Activated CD4-positive, alpha-beta T cell treated with anti-CD3 and anti-CD28 coated beads, Interleukin-2, Interleukin-4, amounts not matched to agents 100 ng/mL and 50 ng/mL, durations not matched to agents 16 hours and 8 hours (primary cell): ENCODE results near the gene UBXN1.
A peak's percentile ranks its signal among the peaks of the same experiment; 100 is the strongest.

Experiments used
- DNase-seq: peaks from one replicate; pipeline ENCODE4 v3.0.0-alpha.2; 2020; ENCODE audit warnings: low spot score

UBXN1 gene, protein sequence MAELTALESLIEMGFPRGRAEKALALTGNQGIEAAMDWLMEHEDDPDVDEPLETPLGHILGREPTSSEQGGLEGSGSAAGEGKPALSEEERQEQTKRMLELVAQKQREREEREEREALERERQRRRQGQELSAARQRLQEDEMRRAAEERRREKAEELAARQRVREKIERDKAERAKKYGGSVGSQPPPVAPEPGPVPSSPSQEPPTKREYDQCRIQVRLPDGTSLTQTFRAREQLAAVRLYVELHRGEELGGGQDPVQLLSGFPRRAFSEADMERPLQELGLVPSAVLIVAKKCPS

GRCh38 chr11:62678770-62679696 lies at the start of gene UBXN1:
Gene UBXN1 (minus strand): TSS chr11:62679073. CDS start chr11:62678923, 150 bp downstream.
- peak; percentile 86 for DNase-seq

DNA sequence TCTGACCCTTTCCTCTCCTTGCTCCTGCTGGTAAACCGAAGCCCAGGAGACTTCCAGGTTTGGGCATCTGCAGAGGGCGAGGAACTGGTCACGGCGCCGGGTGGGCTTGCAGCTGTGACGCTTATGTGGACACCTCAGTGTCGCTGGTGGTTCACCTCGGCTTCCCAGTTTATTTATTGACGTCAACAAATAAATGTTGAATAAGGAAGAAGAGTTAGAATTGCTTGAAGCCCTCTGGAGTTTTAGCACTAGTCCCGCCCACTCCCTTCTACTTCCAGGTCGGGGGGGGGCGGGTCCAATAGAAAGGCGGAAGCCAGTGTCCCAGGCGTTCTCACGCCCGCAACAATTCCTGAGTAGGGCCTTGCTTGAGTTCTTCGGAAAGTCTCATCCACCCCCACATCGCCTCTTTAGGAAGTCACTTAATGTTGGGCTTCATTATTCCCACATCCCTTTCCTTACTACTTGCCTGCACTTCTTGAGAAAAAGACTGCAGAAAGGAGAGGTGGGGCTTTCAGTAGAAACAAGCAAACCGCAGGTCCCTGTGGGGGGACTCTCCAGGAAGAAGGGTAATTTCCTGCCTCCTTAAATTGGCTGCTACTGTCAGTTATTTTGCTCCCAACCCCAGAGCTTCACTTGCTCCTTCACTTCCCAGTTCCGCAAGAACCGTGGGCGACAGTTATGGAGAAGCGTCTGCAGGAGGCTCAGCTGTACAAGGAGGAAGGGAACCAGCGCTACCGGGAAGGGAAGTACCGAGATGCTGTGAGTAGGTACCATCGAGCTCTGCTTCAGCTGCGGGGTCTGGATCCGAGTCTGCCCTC lies 49.5 kb upstream of the UBXN1 start, which contains the start of gene TTC9C:
Gene TTC9C, plus strand, starts transcription at position 316 of the 818 bp plus-strand sequence. Its CDS starts 363 bp downstream, at position 679.
- peak; percentile 82 for DNase-seq

DNA sequence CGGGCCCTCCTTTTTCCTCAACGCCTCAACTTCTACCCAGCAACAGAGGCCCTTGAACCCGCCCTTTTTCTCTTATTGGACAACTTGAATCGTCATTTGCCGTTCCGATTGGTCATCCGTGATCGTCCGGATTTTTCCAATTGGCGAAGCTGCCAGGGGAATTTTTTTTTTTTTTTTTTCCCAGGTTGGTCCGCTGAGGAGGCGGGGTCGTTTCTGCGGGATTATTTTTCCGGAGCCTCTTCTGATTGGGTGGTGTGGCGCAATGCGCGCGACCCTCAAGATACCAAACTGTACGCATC lies 48.9 kb upstream of the UBXN1 start:
- peak; percentile 96 for DNase-seq

DNA sequence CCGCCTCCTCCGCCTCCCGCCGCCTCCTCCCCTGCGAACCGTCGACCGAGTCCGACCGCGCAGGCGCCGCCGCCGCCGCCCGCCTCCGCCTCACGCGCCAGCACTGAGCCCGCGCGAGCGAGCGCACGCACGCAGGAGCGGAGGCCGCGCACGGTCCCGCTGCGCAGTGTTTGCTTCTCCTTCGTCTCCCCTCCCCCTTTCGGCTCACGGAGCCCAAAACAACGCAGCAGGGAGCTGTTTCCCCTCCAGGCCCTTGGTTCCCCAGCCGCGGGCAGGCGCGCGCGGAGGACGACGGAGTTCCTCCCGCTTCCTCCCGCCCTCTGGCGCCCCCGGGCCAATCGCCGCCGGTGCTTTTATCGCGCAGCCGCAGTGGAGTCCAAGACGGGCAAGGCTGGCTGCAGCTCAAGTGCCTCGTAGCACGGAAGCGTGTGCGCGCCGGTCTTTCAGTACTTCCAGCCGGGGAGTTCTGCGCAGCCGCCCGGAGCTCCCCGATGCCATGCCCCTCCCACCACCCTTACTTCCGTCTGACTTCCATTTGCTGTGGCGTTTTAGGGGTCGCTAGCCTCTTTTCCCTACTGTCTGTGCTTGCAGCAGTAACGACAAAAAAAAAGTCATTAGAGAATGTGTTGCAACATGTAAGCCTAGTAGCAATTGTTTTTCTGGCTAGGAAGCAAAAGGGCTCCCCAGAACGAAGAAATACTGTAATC lies 48.4 kb upstream of the UBXN1 start, which contains the start of gene HNRNPUL2:
Gene HNRNPUL2, minus strand, starts transcription at position 293 of the 707 bp plus-strand sequence. CDS start 301 bp downstream, outside the sequence.
- DNase-seq: peak; percentile 99

DNA sequence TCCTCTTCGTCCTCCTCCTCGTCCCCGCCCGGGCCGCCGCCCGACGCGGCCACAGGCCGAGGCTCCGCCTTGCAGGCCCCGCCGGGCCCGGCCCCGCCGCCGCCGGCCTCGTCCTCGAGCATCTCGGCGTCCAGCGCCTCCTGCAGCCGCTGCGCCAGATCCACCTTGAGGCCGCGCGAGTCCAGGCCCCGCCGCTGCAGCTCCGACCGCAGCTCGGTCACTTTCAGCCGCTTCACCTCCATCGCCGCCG lies 48.0 kb upstream of the UBXN1 start:
- DNase-seq: no peak

DNA sequence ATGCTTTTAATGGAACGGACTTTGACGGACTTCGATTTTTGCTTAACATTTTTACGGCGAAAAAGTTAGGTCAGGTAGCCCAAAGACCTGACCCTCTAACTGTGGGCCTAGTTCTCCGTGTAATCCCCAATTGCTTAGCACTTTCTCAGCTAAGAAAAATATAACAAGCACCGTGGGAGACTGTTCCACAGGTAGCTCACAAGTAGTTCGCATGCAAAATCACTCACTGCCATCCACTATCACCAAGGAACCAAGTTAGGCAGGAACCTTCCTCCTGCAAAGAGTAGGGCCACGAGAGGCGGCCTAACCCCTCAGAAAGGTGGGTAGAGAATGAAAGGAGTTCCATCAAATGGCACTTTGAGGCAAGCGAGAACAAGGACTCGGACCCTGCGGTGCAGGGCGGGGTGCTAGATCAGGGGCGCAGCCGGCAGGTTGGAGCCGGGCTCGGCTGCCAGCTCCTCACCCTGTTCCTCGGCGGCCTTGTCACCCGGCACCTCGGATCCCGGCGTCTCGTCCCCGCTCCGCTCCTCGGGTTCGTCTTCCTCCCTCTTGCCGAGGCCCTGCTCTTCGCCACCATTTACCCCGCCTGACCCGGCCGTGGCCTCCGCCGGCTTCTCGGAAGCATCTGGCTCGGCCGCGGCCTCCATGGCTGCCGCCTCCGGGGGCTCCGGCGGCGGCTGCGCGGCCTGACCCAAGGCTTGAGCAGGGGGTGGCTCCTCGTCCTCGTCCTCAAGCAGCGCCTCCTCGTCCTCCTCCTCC lies 47.5 kb upstream of the UBXN1 start:
- no peak for DNase-seq

GRCh38 chr11:62725646-62726045 lies 46.8 kb upstream of the UBXN1 start:
- DNase-seq: no peak

GRCh38 chr11:62724171-62724570 lies 45.3 kb upstream of the UBXN1 start:
- no peak for DNase-seq

DNA sequence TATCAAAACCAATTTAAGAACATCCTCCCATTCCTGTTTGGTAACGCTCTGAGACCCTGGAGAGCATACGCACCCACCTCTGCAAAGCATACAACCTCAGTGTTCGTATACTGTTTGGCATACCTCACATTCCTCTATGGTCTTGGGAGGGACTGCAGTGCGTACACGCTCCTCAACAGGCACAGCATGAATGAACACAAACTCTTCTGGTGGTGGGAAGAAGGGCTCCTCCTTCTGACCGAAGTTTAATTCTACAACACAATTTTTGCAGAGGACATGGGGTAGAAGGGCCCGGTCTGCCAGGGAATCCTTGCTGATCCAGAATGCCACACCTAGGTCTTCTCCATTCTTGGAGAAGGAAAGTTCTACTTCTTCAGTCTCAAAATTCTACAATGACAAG lies 43.1 kb upstream of the UBXN1 start:
- no peak for DNase-seq

DNA sequence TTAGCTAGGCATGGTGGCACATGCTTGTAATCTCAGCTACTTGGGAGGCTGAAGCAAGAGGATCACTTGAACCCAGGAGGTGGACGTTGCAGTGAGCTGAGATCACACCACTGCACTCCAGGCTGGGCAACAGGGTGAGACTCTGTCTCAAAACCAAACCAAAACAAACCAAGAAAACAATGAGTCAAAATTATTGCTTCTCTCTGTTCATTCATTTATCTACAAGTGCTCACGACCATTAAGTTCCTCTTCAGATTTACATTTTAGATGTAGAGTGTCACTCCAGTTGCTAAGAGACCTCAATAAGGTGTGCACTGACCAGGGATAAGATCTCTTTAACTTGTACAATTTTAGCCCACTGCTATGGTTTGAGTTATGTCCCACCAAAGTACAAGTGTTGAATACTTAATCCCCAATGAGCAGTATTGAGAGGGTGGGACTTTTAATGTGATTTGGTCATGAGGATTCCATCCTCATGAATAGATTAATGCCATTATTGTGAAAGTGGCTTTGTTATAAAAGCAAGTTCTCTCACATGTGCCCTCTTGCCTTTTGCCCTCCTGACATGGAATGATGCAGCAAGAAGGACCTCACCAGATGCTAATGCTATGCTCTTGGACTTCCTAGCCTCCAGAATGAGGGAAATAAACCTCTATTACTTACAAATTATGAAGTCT lies 40.6 kb upstream of the UBXN1 start:
- DNase-seq: peak; percentile 25

GRCh38 chr11:62716816-62717215 lies 37.9 kb upstream of the UBXN1 start:
- DNase-seq: no peak

DNA sequence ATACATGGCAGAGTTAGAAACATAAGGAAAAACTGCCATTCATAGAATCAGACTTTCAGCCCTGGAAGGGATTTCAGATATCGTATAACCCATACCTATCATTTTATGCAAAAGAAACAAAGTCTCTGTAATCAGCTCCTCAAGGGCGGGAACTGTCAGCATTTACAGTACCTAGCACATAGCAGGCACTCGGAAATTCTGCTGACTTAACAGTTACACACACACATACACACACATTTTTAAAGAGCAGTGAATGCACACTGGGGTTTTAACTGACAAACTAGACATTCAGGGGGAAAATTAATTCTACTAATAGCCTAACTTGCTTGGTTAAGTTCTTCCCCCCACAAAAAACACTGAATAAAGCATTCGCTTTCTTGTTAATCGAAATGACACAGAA lies 37.3 kb upstream of the UBXN1 start:
- no peak for DNase-seq

DNA sequence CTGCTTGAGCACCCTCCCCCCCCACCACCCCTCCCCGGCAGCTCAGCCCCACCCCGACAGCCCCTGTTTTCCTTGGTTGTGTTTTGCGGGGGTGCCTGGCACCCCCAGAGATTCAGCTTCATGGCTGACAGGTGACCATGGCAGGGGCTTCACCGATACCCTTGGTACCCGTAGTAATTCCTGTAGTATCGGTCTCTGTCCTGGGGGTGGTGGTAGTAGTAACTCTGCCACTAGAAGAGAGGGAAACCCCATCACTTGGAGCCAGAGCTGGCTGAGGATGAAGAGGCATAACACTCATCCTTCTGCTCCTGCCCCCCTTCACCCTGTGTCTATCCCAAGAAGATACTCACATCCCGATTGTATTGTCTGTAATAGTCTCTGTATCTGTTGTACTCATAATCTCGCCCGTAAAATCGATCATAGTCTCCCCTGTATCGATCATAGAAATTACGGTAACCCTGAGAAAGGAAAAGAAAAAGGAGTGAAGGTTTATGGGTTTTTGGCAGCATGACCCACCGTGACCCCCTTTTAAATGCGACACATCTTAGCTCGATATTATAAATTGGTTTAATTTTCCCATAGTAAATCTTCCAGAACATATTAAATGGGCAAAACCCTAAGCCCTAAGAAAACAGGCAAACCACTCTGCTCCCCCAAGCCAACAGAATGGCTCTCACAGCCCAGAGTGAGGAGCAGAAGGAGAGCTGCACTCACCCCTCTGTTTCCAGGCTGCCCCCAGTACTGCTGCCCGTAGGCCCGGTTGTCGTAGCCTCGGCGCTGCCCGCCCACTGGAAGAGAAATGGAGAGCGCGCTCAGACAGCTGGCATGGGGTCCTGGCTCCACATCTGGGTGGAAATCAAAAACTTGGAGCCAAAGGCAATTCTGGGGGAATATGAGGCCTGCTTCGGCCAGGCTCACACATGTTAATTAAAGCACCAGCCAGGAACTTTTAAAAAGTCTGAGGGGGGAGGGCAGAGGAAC lies 36.6 kb upstream of the UBXN1 start:
- DNase-seq: no peak

- DNase-seq: no peak
Measured at GRCh38 chr11:62713343-62713742, 34.5 kb upstream of the UBXN1 start.

GRCh38 chr11:62712861-62713260 lies 34.0 kb upstream of the UBXN1 start:
- DNase-seq: no peak

DNA sequence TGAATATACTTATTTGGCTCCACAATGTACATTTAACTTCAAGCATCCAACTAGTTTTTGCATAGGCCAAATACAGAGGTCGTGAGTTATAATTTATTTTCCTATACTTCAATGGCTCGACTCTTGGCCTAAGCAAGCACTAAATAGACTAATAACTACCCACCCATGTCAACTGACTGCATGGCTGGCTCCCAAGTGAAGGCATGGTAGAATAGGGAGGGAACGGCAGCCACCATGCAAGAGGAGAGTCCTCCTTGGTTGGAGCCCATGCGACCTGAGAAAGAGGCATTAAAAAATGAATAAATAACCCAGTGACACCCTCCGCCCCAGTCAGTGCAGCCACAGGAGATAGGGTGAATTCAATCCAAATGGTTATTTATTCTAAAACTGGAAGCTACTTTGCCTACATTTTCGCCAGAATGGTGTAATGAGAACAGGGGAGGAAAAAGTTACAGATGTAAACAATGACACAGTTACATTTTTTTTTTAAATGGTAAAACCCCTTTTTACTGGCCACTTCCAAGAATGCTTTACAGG lies 33.5 kb upstream of the UBXN1 start:
- DNase-seq: no peak

- peak; percentile 25 for DNase-seq
Measured at GRCh38 chr11:62710001-62710345, 31.1 kb upstream of the UBXN1 start.

GRCh38 chr11:62709247-62710000 lies 30.6 kb upstream of the UBXN1 start:
- peak; percentile 98 for DNase-seq
